Renal pelvis (tissue), 12 donors: ENCODE results near the gene AMZ1. TPM values are rescaled to one million over a fixed set of nuclear protein-coding genes. Genes with fewer than 3 reads are reported as not detected.

Experiments
- DNase-seq: peaks from one replicate; pipeline ENCODE4 v3.0.0-alpha.2; 2013
- long read RNA-seq, 16 experiments: transcript quantifications; one replicate each; lab custom pipeline, GENCODE V29; 2026
- polyA plus RNA-seq, 3 donors: library from polyadenylated mRNA; unstranded; fragments of 120-200 nt; gene quantifications; one replicate each; pipeline ENCODE4 v1.2.1, GENCODE V29; 2013; ENCODE audit not compliant: insufficient read length in 3 of 3

Gene AMZ1
- polyA plus RNA-seq = under 1 TPM; 0.21 to 0.43 (median 0.43) TPM
- long read RNA-seq, donor 1 = 0 reads
- long read RNA-seq, donor 2 = 0 reads
- long read RNA-seq, donor 3 = 0 reads
- long read RNA-seq, donor 4 = 0 reads
- long read RNA-seq, donor 5 = 0 reads
- long read RNA-seq, donor 6 = 0 reads
- long read RNA-seq, donor 7 = 0 reads
- long read RNA-seq, donor 8, partial matches to known transcripts = 97 of 97 reads
- long read RNA-seq, donor 8, other reads (novel, unspliced or antisense) = 0 of 97 reads
- long read RNA-seq, donor 9 = 0 reads
- long read RNA-seq, donor 10 = 0 reads
- long read RNA-seq, donor 11 = 0 reads
- long read RNA-seq, donor 12 = 0 reads
- long read RNA-seq, donor 13 = 0 reads
- long read RNA-seq, donor 14, partial matches to known transcripts = 22 of 58 reads
- long read RNA-seq, donor 14, other reads (novel, unspliced or antisense) = 36 of 58 reads
- long read RNA-seq, donor 15 = 0 reads
- long read RNA-seq, donor 16 = 0 reads

DNA sequence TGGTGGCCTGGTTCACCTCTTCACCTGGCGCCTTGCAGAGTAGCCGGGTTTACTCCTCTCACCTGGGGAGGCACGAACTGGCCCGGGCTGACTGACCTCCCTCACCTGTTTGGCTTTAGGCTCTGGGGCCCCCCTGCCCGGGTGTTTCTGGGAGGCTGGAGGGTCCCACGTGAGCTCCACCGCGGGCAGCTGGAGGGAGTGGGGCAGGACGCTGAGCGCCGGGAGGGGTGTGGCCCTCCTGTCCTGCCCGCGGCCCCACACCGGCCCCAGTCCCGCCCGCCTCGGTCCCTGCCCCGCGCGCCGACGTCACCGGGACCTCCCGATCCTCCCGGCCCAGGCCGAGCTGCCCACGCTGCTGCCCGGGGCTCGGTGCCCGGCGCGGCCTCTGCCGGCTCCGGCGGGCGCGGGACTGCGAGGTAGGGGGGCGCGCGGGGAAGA, at the start of gene AMZ1:
Gene AMZ1, plus strand, starts transcription at position 322 of the 438 bp plus-strand sequence. CDS start 12,250 bp downstream, outside the sequence.
- DNase-seq = no peak

- DNase-seq = no peak
These were observed 49.6 kb upstream of the AMZ1 start for GRCh38 chr7:2638224-2638991.

GRCh38 chr7:2639181-2639681, 48.8 kb upstream of the AMZ1 start:
- DNase-seq = no peak

DNA sequence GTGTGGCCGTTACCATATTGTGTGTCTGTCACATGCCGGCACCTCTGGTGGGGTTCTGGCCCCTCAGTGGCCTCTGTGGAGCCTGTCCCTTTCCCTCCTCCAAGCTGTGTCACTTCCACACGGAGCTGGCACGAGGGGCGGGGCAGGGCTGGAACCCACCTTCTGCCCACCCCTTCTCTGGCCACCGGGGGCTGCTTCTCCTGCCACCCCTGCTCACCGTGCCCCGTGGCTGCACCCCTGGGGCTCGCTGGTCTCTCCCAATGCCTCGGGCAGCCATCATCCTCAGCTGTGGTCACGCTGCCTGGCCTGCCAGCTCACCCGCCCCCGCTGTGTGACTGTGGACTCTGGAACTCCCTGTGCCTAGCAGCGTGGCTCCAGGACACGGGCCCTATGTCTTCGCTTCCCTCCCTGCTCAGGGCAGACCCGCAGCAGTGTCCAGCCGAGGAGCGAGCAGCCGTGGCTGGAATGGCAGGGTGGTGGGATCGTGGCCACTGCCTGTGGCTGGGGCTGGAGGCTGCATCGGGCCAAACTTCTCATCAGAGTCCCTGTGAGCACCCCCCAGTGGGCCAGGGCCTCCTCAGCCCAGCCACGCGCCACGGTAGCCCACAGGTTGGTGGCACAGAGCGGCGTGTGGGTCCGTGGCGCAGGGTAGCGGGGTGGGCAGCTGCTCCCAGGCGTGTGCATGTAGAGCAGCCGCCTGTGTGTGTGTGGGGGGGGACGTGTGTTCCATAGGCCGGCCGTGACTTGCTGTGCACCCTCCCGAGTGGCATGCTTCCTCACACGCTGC, 48.1 kb upstream of the AMZ1 start:
- no peak for DNase-seq

DNA sequence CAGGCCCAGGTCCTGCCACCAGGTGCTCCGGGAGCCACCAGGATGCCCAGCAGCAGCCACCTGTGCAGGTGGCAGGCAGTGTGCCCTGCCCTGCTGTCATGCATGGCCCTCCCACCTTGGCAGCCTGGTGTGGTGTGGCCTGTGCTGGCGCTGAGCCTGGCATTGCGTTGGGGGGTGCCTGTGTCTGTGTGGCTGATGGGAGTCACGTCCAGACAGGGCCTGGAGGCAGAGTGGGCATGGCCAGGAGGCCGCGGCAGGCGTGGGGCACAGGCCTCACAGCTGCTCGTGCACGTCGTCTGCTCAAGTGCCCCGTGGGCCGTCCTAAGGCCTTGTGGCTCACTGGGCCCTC, 47.5 kb upstream of the AMZ1 start:
- DNase-seq = no peak

DNA sequence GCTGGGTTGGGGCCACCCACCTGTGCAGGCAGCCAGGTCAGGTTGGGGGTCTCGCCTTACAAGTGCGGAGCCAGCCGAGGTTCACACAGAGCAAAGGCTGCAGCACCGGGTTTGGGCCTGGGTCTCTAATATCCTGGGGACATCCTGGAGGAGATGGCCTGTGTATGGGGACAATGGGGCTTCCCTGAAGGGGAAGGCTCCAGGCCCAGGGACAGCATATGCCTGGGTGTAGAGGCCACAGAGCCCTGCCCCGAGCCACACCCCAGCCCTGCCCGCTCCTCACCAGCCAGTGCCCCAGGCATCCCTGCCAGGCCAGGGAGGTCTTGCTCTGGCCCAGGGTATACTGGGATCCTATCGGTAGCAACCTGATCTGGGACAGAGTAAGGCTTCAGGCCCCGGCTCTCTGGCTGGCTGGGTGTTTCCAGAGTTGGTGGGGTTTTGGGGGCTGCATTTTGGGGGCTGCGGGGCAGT, 47.1 kb upstream of the AMZ1 start:
- no peak for DNase-seq

DNA sequence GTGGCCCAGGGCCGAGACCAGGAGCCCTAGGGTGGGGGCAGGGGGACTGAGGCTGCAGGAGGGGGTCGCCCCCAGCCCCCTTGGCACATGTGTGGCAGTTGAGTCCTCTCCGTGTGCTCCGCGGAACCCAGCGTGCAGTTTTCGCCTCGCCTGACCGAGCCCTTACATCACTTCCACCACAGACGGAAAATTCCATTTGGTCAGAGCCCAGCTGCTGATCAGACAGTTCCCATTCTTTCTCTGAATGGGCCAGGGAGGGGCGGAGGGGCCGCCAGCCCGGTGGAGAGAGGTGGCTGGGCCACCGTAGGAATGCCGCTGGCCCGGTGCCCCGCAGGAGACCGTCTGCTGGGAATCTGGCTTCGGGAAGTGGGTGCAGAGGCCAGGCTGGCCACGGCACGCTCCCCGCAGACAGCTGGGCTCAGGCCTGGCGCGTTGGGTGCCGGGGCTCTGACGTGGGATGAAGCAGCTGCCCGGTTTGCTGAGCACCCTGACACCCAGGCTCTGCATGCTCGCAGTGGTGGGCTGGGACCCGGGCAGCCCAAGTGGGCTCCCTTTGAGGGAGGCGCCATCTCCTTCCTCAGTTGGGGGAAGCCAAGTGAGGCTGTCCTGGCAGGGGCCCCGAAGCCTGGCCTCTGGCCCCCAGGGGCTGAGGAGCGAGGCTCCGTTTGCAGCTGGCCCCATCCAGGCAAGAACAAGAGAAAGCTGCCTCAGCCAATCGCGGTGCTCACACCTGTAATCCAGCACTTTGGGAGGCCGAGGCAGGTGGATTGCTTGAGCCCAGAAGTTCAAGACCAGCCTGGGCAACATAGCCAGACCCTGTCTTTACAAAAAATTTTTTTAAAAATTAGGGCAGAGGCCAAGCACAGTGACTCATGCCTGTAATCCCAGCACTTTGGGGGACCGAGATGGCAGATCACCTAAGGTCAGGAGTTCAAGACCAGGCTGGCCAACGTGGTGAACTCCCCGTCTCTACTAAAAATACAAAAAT, 46.3 kb upstream of the AMZ1 start:
- DNase-seq = peak; percentile 92

DNA sequence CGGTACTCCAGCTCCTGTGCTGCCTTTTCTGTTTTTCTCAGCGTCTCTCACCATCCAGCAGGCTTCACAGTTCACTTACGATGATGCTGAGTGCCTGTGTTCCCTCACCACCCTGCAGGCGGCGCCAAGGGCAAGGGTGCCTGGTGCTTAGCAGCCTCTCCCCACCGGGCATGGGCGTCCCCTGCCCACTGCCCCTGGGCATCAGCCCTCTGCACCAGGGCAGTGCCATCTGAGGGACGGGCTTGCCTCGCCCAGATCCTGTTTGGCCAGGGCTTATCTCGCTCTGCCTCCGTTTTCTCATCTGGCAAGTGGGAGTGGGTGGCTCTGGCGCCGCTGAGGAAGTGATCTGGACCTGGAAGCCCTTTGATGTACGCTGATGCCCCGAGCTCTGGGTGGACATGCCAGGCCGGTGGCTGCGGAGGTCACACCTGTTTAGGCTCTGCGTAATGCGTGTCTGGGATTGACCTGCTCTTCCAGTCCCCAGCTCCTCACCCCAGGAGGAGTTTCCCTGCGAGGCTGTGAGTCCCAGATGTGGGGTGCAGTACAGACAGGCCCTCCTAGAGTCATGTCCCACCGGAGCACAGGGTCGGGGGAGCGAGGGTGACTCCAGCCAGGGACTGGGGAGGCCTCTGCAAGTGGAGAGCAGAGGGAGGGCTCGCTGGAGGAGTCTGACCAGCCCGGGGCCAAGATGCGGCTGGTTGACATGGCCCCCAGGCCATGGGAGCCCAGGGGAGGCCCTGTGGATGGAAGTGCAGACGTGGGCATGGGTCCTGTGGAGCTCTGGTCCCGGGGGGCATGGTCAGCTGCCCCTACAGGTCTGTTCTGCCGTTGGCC, 44.4 kb upstream of the AMZ1 start:
- DNase-seq = no peak

DNA sequence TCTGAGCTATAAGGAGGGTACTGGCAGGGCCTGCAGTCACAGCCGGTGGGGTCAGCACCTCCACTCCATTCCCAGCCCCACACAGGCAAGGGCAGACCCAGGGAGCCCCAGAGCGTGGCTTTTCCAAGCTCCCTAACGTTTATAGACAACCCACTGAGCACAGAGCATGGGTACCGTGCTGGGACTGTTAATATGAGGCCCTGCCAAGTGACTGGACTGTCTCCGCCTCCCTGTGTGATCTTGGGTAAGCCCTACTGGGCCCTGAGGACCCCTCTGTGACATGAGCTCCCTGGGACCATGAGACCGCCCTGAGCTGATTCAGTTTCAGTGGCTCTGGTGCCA, 43.8 kb upstream of the AMZ1 start:
- DNase-seq = no peak

DNA sequence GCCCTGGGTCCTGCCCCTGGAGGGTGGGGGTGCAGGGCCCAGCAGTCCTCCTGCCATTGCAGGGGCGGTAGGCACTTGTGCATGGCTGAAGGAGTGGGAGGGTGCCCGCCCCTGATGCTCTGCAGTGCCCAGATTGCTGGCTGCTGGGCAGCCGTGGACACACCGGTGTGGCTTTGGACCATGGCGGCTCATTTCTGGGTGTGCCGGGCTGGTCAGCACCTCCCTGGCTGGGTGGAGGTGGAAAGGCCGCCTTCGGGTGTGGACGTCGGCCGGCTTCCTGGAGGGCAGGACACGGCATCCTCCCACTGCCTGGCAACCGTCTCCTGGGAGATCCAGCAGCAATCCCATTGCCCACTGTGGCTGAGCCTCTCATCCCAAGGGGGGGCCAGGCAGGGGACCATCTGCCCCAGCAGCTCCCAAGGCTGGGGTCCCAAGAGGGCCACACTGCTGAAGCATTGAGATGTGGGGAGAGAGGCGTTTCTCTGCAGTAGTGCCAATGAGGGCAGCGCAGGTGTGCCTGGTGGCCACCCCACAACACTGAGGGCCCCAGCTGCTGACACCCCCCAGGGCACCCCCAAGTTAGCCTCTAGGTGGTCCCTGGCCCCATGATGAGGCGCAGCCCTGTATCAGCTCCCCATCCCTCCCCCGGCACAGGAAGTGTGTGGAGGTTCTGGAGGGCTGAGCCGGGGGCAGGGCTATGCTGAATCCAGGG, 43.3 kb upstream of the AMZ1 start:
- DNase-seq = no peak

- DNase-seq = no peak
These were observed 42.6 kb upstream of the AMZ1 start for GRCh38 chr7:2645274-2645868.

DNA sequence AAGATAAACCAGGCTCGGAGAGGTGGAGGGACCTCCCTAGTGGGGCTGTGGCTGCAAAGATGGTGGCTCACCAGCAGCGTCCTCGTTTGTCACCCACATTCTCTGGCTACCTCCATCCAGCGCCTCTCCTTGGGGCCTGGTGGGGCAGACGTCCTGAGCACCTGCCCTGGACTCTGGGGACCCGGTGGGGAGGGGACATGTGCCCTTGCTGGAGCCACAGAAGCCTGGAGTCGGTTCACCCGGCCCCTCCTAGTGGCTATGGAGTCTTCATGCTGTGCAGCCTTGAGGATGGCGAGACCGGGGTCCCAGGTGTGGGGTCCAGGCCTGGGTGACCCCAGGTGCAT, 41.7 kb upstream of the AMZ1 start:
- DNase-seq = no peak

DNA sequence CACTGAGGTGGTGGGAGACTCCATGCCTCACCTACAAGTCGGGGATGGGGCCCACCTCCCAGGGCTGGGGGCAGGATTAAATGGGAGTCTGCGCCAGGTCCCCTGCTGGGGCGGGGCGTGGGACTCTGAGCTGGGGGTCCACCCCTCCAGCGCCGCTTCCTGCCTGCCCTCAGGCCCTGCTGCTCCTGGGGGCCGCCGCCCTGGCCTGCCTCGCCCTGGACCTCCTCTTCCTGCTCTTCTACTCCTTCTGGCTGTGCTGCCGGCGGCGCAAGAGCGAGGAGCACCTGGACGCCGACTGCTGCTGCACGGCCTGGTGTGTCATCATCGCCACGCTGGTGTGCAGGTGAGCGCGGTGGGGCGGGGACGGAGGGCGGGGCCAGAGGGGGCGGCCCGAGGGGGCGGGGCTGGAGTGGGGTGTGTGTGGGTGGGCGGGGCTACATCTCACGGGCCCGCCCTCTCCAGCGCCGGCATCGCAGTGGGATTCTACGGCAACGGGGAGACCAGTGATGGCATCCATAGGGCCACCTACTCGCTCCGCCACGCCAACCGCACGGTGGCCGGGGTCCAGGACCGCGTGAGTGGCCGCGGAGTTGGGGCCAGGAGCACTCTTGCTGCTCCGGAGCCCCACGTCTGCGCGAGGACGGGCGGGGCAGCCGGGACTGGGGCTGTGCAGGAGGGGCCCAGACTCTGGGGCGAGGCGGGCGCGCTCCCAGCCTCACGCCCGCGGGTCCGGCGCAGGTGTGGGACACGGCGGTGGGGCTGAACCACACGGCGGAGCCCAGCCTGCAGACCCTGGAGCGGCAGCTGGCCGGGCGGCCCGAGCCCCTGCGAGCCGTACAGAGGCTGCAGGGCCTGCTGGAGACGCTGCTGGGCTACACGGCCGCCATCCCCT, 41.1 kb upstream of the AMZ1 start:
- no peak for DNase-seq

GRCh38 chr7:2647594-2648172, 40.3 kb upstream of the AMZ1 start:
- DNase-seq = no peak

- DNase-seq = no peak
These were observed 38.7 kb upstream of the AMZ1 start for GRCh38 chr7:2649139-2649838.

DNA sequence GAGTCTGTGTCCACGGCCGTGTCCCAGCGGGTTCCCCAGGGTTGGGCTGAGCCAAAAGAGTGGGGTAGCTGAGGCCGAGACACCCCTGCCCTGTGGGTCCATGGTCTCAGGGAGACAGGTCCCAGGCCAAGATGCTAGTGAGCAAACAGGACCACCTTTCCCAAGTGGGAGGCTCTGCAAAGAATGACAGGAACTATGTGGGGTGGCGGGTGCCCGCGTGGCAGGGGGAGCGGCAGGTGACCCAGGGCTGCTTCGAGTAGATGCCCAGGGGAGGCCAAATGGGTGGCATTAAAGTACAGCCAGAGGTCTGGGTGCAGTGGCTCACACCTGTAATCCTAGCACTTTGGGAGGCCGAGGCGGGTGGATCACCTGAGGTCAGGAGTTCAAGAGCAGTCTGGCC, 38.0 kb upstream of the AMZ1 start:
- no peak for DNase-seq

DNA sequence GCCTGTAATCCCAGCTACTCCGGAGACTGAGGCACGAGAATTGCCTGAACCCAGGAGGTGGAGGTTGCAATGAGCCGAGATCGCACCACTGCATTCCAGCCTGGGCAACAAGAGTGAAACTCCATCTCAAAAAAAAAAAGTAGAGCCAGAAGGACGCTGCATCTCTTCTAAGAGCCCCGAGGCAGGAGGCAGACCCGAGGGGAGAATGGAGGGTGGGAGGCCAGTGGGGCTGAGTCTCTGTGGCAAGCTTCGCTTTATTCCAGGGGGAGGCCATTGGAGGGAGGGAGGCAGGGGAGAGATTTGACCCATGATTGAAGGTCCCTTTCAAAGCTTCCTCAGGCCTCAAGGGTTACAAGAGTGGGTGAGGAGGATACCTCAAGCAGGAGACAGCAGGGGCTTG, 37.6 kb upstream of the AMZ1 start:
- no peak for DNase-seq
